ENCODE data around the gene ACER2.

ACER2 gene

DNA sequence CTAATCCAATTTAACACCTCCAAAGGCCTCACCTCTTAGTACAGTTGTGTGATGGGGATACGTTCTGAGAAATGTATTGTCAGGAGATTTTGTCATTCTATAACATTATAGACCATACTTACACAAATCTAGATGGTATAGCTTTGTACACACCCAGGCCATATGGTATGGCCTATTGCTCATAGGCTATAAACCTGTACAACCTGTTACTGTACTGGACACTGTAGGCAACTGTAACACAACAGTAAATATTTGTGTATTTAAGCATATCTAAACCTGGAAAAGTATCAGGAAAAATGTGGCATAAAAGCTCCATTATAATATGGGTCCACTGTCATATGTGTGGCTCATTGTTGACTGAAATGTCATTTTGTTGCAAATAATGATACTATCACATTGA, 12.1 kb downstream of the ACER2 start:
- Histone ChIP-seq H3K4me3 (ENCODE audit: low read depth, low read length) (no peak overlapping the region), H3K79me2 (no peaks in the 10 kb centered on the region), H3K4me1 (no peaks in the 10 kb centered on the region), H3K27me3 (ENCODE audit: control insufficient read depth, insufficient read depth, low read length) (no peaks in the 10 kb centered on the region), H2AFZ (no peak overlapping the region), H3K9ac (no peak overlapping the region), H3K27ac (no peak overlapping the region), H3K36me3 (ENCODE audit: control insufficient read depth, insufficient read depth, low read length) (no peaks in the 10 kb centered on the region), H3K9me3 (ENCODE audit: control insufficient read depth, low read length) (no peaks in the 10 kb centered on the region), H3K4me2 (ENCODE audit: low read length) (no peak overlapping the region)
- TF ChIP-seq, protein P1, sequence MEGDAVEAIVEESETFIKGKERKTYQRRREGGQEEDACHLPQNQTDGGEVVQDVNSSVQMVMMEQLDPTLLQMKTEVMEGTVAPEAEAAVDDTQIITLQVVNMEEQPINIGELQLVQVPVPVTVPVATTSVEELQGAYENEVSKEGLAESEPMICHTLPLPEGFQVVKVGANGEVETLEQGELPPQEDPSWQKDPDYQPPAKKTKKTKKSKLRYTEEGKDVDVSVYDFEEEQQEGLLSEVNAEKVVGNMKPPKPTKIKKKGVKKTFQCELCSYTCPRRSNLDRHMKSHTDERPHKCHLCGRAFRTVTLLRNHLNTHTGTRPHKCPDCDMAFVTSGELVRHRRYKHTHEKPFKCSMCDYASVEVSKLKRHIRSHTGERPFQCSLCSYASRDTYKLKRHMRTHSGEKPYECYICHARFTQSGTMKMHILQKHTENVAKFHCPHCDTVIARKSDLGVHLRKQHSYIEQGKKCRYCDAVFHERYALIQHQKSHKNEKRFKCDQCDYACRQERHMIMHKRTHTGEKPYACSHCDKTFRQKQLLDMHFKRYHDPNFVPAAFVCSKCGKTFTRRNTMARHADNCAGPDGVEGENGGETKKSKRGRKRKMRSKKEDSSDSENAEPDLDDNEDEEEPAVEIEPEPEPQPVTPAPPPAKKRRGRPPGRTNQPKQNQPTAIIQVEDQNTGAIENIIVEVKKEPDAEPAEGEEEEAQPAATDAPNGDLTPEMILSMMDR (IDR thresholded peaks at IDR 0.05), result no peak

DNA sequence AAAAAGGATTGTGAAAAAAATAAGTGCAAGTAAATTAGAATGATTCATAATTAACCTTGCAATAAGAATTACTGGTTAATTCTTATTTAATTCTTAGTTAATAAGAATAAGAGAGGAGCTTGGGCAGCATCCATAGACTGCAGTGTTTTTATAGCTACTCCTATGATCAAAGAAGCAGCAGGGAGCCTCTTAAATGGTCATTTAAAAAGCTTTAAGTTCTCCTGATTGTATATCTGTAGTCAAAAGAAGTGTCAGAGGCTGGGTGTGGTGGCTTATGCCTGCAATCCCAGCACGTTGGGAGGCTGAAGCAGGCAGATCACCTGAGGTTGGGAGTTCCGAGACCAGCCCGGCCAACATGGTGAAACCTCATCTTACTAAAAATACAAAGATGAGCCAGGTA, 14.4 kb downstream of the ACER2 start:
- no peak overlapping the region for H2AFZ ChIP-seq
- H3K36me3 ChIP-seq (ENCODE audit: control insufficient read depth, insufficient read depth, low read length), result no peaks in the 10 kb centered on the region
- no peaks in the 10 kb centered on the region for H3K27me3 ChIP-seq (ENCODE audit: control insufficient read depth, insufficient read depth, low read length)
- no peak overlapping the region for H3K9ac ChIP-seq
- H3K9me3 ChIP-seq (ENCODE audit: control insufficient read depth, low read length), result no peaks in the 10 kb centered on the region
- no peak overlapping the region for H3K4me2 ChIP-seq (ENCODE audit: low read length)
- H3K4me1 ChIP-seq, result no peaks in the 10 kb centered on the region
- no peak overlapping the region for H3K4me3 ChIP-seq (ENCODE audit: low read depth, low read length)
- no peaks in the 10 kb centered on the region for H3K79me2 ChIP-seq
- no peak overlapping the region for H3K27ac ChIP-seq
- TF ChIP-seq, protein P1 (IDR thresholded peaks at IDR 0.05), result no peak

DNA sequence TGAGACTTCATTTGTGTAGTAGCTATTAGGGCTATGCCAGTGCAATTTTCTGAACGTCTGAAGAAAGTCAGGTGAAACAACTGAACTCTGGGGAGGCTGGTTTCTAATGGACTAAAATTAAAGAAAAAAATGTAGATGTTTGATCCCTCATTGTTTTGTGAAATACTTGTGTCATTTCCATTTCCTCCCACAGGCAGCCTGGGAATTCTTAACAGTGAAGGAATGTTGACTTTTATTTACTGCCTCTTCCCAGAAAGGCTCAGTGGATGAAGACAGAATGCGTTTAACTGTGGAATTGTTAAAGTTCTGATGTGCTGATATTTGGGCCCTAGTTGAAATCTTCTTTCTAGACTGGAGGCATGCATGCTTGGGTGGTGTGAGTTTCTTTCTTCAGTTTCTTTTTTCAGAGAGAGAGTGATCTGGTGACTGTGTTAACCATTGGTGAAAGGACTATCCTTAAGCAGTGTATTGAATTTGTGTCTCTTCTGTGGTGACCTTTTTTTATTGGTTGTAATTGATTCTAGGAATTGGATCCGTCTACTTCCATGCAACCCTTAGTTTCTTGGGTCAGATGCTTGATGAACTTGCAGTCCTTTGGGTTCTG, 15.5 kb downstream of the ACER2 start:
- no peaks in the 10 kb centered on the region for H3K9me3 ChIP-seq (ENCODE audit: control insufficient read depth, low read length)
- H3K9ac ChIP-seq, result no peak overlapping the region
- TF ChIP-seq, protein P1 (IDR thresholded peaks at IDR 0.05), result no peak
- no peak overlapping the region for H2AFZ ChIP-seq
- no peaks in the 10 kb centered on the region for H3K36me3 ChIP-seq (ENCODE audit: control insufficient read depth, insufficient read depth, low read length)
- H3K4me3 ChIP-seq (ENCODE audit: low read depth, low read length), result no peak overlapping the region
- no peaks in the 10 kb centered on the region for H3K79me2 ChIP-seq
- H3K4me1 ChIP-seq, result no peaks in the 10 kb centered on the region
- no peaks in the 10 kb centered on the region for H3K27me3 ChIP-seq (ENCODE audit: control insufficient read depth, insufficient read depth, low read length)
- H3K4me2 ChIP-seq (ENCODE audit: low read length), result no peak overlapping the region
- H3K27ac ChIP-seq, result no peak overlapping the region

DNA sequence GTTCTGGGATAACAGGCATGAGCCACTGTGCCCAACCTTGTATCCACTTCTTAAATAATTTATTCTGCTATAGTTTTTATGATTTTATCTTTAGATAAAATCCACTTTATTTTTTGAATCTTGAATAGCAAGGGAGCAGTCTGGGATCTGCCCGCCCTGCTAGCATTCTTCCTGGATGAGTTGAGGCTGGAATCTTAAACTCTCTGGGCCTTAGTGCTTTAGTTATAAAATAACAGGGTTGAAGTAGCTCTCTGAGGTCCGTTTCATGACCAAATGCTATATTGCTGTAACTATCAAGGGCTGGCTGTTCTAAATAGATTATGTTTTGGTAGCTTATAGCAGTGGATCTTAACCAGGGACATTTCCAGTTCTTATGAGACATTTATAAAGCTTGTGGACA, 20.8 kb downstream of the ACER2 start:
- Histone ChIP-seq H3K4me1 (no peaks in the 10 kb centered on the region), H3K36me3 (ENCODE audit: control insufficient read depth, insufficient read depth, low read length) (no peaks in the 10 kb centered on the region), H3K79me2 (no peaks in the 10 kb centered on the region), H2AFZ (no peak overlapping the region), H3K4me3 (ENCODE audit: low read depth, low read length) (no peak overlapping the region), H3K4me2 (ENCODE audit: low read length) (no peak overlapping the region), H3K27me3 (ENCODE audit: control insufficient read depth, insufficient read depth, low read length) (no peaks in the 10 kb centered on the region), H3K9ac (no peak overlapping the region), H3K9me3 (ENCODE audit: control insufficient read depth, low read length) (no peaks in the 10 kb centered on the region), H3K27ac (no peak overlapping the region)
- TF ChIP-seq, protein P1 (IDR thresholded peaks at IDR 0.05), result no peak

DNA sequence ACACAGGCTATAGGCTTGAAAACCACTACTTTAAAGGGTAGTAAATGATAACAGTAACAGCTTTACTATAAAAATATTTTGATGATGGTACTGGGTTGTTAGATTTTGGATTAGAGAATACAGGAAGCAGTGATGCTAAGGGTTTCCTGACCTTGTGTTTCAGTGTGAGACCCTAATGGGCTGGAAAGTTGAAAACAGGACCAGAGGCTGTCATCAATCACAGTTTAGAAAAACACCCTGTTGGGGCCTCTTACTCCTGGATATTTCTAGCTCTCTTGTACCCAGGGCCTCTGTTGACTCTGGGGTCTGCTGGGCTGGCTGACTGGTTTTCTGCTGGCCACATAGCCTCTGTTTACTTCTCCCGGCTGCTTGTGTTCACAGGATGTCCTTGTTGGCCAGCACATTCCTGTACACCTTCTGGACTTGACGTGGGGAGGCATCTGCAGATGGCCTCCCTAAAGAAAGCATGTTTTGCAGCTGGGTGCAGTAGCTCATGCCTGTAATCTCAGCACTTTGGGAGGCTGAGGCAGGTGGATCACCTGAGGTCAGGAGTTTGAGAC, 21.5 kb downstream of the ACER2 start:
- Histone ChIP-seq H3K27ac (no peak overlapping the region), H2AFZ (no peak overlapping the region)

More for the DNA sequence above, 21.5 kb downstream of the ACER2 start:
- no peak overlapping the region for H3K4me3 ChIP-seq (ENCODE audit: low read depth, low read length)
- H3K36me3 ChIP-seq (ENCODE audit: control insufficient read depth, insufficient read depth, low read length), result no peaks in the 10 kb centered on the region
- no peak overlapping the region for H3K4me2 ChIP-seq (ENCODE audit: low read length)
- no peaks in the 10 kb centered on the region for H3K9me3 ChIP-seq (ENCODE audit: control insufficient read depth, low read length)
- no peaks in the 10 kb centered on the region for H3K4me1 ChIP-seq
- H3K79me2 ChIP-seq, result no peaks in the 10 kb centered on the region
- H3K27me3 ChIP-seq (ENCODE audit: control insufficient read depth, insufficient read depth, low read length), result no peaks in the 10 kb centered on the region
- TF ChIP-seq, protein P1 (IDR thresholded peaks at IDR 0.05), result no peak
- no peak overlapping the region for H3K9ac ChIP-seq

All from parathyroid adenoma (tissue), 2 donors.